Ascending aorta (tissue), 2 donors: Measurements from ENCODE around the gene PSORS1C2. TPM values are rescaled to one million over a fixed set of nuclear protein-coding genes. Genes with fewer than 3 reads are reported as not detected.

Experiments
- DNase-seq, 2 donors: peaks; one replicate each; pipeline ENCODE4 v3.0.0-alpha.2; 2019; ENCODE audit warnings: low spot score in 2 of 2
- H3K27ac ChIP-seq, 2 donors: fragments of 200-600 bp; sonication (generic); one replicate each; pipeline ENCODE4 v1.5.1; 2016 to 2017; ENCODE audit warnings: mild to moderate bottlenecking in 1 of 2
- H3K27me3 ChIP-seq: fragments of 200-600 bp; sonication (generic); one replicate; pipeline ENCODE4 v1.5.1; 2017
- H3K36me3 ChIP-seq, 2 donors: fragments of 200-600 bp; sonication (generic); one replicate each; pipeline ENCODE4 v1.5.1; 2016
- H3K4me1 ChIP-seq, 2 donors: fragments of 200-600 bp; sonication (generic); one replicate each; pipeline ENCODE4 v1.5.1; 2016 to 2017; ENCODE audit warnings: mild to moderate bottlenecking in 1 of 2
- H3K4me3 ChIP-seq, 2 donors: fragments of 200-600 bp; sonication (generic); one replicate each; pipeline ENCODE4 v1.5.1; 2016 to 2017; ENCODE audit warnings: mild to moderate bottlenecking in 1 of 2
- H3K9me3 ChIP-seq, 2 donors: fragments of 200-600 bp; sonication (generic); one replicate each; pipeline ENCODE4 v1.5.1; 2016
- intact Hi-C: fragments of 100-400 bp; cut with DNase I; formaldehyde crosslinking; loops from one replicate; pipeline ENCODE4 v1.15.1; 2023
- total RNA-seq: library from RNA; depleted of rRNA; stranded (reverse); fragments of >200 nt; gene quantifications from one replicate; pipeline ENCODE4 v1.1.0, GENCODE V29; 2016
- TF ChIP-seq, protein P1 (sequence below), 3 experiments: fragments of 200-600 bp in 2 of 3; fragments of 450-650 bp in 1 of 3; sonication (generic) in 2 of 3; IDR thresholded peaks; one replicate each; pipeline ENCODE4 v1.5.1; 2016 to 2019; ENCODE audit warnings: antibody characterized with exemption in 3 of 3, mild to moderate bottlenecking in 1 of 3, moderate library complexity in 1 of 3

Gene PSORS1C2
- total RNA-seq, 1 donor from 2014 or later: 5.2 TPM

DNA sequence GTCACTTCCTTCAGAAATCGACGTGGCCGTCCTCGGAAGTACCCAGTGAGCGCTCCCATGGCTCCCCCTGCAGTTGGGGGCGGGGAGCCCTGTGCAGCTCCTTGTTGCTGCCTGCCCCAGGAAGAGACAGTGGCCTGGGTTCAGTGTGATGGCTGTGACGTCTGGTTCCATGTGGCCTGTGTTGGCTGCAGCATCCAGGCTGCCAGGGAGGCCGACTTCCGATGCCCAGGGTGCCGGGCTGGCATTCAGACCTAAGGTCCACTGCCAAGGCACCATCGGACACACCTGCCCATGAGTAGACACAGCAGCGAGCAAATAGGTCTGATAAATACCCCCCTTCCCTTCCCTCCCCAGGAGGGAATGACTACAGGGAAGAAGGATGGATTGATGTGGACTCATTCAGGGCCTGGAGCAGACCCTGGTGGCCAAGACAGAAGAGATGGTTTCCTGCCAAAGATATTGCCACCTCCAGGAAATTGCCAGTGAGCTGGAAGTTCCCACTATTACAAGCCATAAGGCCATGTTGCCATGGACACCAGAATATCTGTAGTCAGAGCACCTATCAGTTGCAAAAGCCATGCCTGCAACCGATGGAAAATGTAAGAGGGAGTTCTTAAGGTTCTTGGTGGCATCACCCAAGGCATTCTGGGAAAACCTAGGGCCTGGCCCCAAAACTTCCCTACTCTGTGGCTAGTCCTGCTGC is 23.7 kb upstream of the PSORS1C2 start:
- DNase-seq: no peak
- TF ChIP-seq, protein P1, sequence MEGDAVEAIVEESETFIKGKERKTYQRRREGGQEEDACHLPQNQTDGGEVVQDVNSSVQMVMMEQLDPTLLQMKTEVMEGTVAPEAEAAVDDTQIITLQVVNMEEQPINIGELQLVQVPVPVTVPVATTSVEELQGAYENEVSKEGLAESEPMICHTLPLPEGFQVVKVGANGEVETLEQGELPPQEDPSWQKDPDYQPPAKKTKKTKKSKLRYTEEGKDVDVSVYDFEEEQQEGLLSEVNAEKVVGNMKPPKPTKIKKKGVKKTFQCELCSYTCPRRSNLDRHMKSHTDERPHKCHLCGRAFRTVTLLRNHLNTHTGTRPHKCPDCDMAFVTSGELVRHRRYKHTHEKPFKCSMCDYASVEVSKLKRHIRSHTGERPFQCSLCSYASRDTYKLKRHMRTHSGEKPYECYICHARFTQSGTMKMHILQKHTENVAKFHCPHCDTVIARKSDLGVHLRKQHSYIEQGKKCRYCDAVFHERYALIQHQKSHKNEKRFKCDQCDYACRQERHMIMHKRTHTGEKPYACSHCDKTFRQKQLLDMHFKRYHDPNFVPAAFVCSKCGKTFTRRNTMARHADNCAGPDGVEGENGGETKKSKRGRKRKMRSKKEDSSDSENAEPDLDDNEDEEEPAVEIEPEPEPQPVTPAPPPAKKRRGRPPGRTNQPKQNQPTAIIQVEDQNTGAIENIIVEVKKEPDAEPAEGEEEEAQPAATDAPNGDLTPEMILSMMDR (IDR thresholded peaks at IDR 0.05): no peak
- peaks cover 0 to 11% of the 10 kb centered on the region in 2 donors for H3K4me1 ChIP-seq
- H3K4me3 ChIP-seq: no peak overlapping the region
- no peaks in the 10 kb centered on the region for H3K9me3 ChIP-seq
- H3K36me3 ChIP-seq: no peaks in the 10 kb centered on the region
- H3K27ac ChIP-seq: no peak overlapping the region
- no peaks in the 10 kb centered on the region for H3K27me3 ChIP-seq
- intact Hi-C loops: no loop called here

DNA sequence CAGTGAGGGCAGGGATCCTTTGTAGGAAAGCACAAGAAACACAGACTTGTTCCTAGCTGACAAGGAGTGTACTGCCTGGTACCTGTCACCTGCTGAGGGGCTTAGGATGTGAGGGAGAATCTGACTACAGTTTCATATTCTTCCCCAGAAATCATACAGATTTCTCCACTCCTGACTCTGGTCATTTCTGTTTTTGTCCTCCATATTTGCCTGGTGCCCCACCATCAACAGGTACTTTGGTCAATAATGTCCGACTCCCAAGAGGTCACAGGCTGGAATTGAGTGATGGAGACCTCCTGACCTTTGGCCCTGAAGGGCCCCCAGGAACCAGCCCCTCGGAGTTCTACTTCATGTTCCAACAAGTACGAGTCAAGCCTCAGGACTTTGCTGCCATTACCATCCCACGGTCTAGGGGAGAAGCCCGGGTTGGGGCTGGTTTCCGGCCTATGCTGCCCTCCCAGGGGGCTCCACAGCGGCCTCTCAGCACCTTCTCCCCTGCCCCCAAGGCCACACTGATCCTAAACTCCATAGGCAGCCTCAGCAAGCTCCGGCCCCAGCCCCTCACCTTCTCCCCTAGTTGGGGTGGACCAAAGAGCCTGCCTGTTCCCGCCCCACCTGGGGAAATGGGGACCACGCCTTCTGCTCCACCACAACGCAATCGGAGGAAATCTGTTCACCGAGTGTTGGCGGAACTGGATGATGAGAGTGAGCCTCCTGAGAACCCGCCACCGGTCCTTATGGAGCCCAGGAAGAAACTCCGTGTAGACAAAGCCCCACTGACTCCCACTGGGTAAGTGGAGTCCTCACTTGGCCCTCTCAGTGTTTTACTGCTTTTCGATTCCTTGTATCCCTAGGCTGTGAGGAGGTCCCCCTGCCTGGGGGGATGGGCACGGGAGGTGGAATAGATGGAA is 22.6 kb upstream of the PSORS1C2 start:
- Histone ChIP-seq H3K27ac (no peak overlapping the region), H3K36me3 (no peaks in the 10 kb centered on the region), H3K27me3 (no peaks in the 10 kb centered on the region), H3K9me3 (no peaks in the 10 kb centered on the region), H3K4me3 (no peak overlapping the region), H3K4me1 (peaks cover 0 to 17% of the 10 kb centered on the region in 2 donors)
- DNase-seq: no peak
- TF ChIP-seq, protein P1 (IDR thresholded peaks at IDR 0.05): no peak
- intact Hi-C loops: no loop called here

DNA sequence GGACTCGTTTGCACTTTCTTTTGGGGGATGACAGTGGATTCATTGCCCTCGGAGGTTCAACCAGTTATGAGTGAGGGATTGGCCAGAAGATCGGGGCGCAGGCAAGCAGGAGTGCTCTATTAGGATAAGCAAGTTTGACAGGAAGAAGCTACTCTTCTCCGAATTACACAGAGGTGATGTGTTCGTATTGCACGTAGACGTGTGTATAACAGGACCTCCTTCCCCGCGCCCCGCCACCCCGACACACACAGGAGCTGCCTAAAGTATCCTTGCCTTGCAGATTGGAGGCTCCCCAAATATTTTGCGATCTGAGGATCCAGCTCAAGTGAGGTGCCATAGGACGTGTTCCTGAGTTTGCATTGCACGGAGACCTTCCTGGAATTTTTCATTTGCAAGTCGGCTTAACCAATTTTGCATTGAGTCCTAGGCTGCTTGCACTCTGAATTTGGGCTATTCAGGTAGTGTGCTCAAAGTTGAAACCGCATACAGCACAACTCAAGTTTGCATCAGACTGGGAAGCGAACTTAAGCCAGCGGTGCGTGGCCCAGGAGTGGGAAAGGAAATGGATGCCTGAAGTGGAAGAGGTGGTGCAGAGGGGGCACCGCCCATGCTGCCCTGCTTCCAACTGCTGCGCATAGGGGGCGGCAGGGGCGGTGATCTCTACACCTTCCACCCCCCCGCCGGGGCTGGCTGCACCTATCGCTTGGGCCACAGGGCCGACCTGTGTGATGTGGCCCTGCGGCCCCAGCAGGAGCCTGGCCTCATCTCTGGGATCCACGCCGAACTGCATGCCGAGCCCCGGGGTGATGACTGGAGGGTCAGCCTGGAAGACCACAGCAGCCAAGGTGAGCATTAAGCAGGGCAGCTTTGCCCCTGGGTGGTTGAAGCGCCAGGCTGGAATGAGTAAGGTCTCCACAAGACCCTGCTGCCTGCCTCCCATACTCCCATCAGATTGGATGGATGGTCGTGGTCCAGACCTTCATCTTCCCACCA is 20.3 kb upstream of the PSORS1C2 start:
- no peaks in the 10 kb centered on the region for H3K9me3 ChIP-seq
- TF ChIP-seq, protein P1 (IDR thresholded peaks at IDR 0.05): no peak
- H3K27ac ChIP-seq: peak overlapping the region in 1 of 2 donors; percentile 17
- no peak for DNase-seq
- intact Hi-C loops: loop anchor here (1.0 kb wide), 3 partner anchors 22 to 113 kb away; partner anchors contain the start of gene HLA-C
- H3K36me3 ChIP-seq: peaks cover 0 to 5% of the 10 kb centered on the region in 2 donors
- H3K4me3 ChIP-seq: peak overlapping the region; percentile 70 to 86
- peaks cover 0 to 17% of the 10 kb centered on the region in 2 donors for H3K4me1 ChIP-seq
- H3K27me3 ChIP-seq: no peaks in the 10 kb centered on the region

DNA sequence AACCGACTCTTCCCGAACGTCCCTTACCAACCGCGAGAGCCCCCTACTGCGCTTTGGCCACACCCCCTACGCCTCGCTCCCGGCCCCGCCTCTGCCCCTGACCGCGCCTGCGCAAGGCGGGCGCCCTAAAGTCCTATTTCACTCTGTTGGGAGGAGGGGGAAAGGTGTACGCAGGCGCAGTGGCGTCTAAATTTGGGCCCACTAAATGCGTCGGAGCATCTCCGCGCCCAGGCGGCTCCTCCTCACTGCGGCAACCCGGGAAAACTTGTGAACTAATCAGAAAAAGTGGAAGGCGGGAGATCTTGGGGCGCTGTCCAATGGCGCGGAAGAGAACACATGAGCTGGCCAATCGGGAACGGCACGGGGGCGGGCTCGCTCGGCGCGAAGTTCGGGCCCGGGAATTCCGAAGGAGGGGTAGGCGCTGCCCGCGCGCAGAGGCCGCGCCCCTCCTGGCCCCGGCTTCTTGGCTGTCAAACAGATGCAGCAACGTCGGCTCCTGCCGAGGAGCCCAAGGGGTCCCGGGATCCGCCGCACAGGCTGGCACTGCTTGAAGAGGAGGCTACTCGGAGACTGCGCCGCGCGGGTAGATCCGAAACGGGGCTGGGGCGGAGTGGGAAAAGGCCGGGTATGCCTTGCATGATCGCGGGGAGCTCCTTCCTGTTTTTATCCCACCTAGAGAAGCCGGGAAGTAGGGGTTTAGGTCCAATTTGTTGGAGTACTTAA is 19.4 kb upstream of the PSORS1C2 start, which contains the start of gene TCF19:
TSS of gene TCF19 (plus strand) at position 450 of the 723 bp plus-strand sequence. CDS start 881 bp downstream, outside the sequence.
- H3K4me3 ChIP-seq: peak within 1 kb of the TSS; percentile 70 to 86
- TF ChIP-seq, protein P1 (IDR thresholded peaks at IDR 0.05): no peak
- peak; percentile 96 to 100 for DNase-seq
- intact Hi-C loops: loop anchor here (1.0 kb wide), 3 partner anchors 21 to 114 kb away; partner anchors contain the start of gene HLA-C
- H3K4me1 ChIP-seq: peaks cover 0 to 17% of the 10 kb centered on the region in 2 donors
- no peaks in the 10 kb centered on the region for H3K27me3 ChIP-seq
- H3K36me3 ChIP-seq: peaks cover 0 to 5% of the 10 kb centered on the region in 2 donors
- peak within 1 kb of the TSS; percentile 53 to 70 for H3K27ac ChIP-seq
- H3K9me3 ChIP-seq: no peaks in the 10 kb centered on the region
